Right lobe of liver (tissue), 6 donors: Measurements from ENCODE around the gene FAP. TPM values are rescaled to one million over a fixed set of nuclear protein-coding genes. Genes with fewer than 3 reads are reported as not detected.

Experiments used
- ATAC-seq, 4 donors: fragments of 200-7000 bp; cut with Tn5 transposase; one replicate each; pipeline ENCODE4 v1.9.1; 2020; ENCODE audit warnings: mild to moderate bottlenecking in 4 of 4, moderate library complexity in 4 of 4
- DNase-seq, 3 donors: peaks; one replicate each; pipeline ENCODE4 v3.0.0-alpha.2; 2020
- H3K27ac ChIP-seq, 3 donors: fragments of 200-600 bp; one replicate each; pipeline ENCODE4 v1.8.0; 2022
- H3K27me3 ChIP-seq, 2 donors: fragments of 200-600 bp; one replicate each; pipeline ENCODE4 v1.8.0; 2022
- H3K36me3 ChIP-seq, 4 donors: fragments of 200-600 bp; sonication (generic) in 1 of 4; one replicate each; pipeline versions ENCODE4 v1.5.1 to v1.8.0; 2017 to 2022; ENCODE audit warnings: control low read depth in 1 of 4
- H3K4me1 ChIP-seq, 4 donors: fragments of 200-600 bp; sonication (generic) in 1 of 4; one replicate each; pipeline versions ENCODE4 v1.5.1 to v1.8.0; 2017 to 2022; ENCODE audit warnings: control low read depth in 1 of 4
- H3K4me3 ChIP-seq, 3 donors: fragments of 200-600 bp; one replicate each; pipeline ENCODE4 v1.8.0; 2022
- H3K9me3 ChIP-seq, 4 donors: fragments of 200-600 bp; sonication (generic) in 1 of 4; one replicate each; pipeline versions ENCODE4 v1.5.1 to v1.8.0; 2017 to 2022; ENCODE audit warnings: control low read depth in 1 of 4
- POLR2A ChIP-seq: fragments of 450-650 bp; IDR thresholded peaks from one replicate; pipeline ENCODE4 v1.6.1; 2017; ENCODE audit warnings: antibody characterized with exemption, mild to moderate bottlenecking
- whole genome bisulfite sequencing: methylation state at CpG from one replicate; pipeline ENCODE4 v1.1.6; 2018; ENCODE audit warnings: low coverage, low lambda C conversion rate; ENCODE audit not compliant: insufficient coverage; ENCODE audit errors: missing lambda C conversion rate; 5-methylcytosine and 5-hydroxymethylcytosine counted together
- intact Hi-C, 2 donors: fragments of 100-400 bp; cut with DNase I; formaldehyde crosslinking; loops; one replicate each; pipeline versions ENCODE4 v1.11.2 to v1.14.1; 2022
- total RNA-seq, 6 experiments: library from RNA; depleted of rRNA in 2 of 6; stranded (reverse); fragments of >200 nt in 2 of 6; fragmentation: NEBNext Ultra II Directional in 3 of 6; extraction: Animal tissue kit (Norgen Biotek cat#: 25700) in 3 of 6; gene quantifications; one replicate each; pipeline versions ENCODE4 v1.1.0 to v1.2.4, GENCODE V29; 2016 to 2023
- TF ChIP-seq, protein P1 (sequence below), 4 donors: fragments of 200-600 bp in 3 of 4; fragments of 450-650 bp in 1 of 4; IDR thresholded peaks; one replicate each; pipeline versions ENCODE4 v1.5.1 to v1.8.0; 2016 to 2022; ENCODE audit warnings: antibody characterized with exemption in 4 of 4, mild to moderate bottlenecking in 2 of 4
- donor health status: DM: no; HTN: yes; CAD: no.
- donor health status: DM: no; HTN: no; CAD: no.
- donor health status: DM: no; HTN: no; CAD: no.
- donor health status: DM: no; HTN: yes; CAD: no.
- donor health status: DM: no; HTN: yes; CAD: no.

The FAP gene
- total RNA-seq, 6 experiments from 2014 or later, result 0.22 to 0.93 (median 0.55) TPM; not detected in 2

DNA sequence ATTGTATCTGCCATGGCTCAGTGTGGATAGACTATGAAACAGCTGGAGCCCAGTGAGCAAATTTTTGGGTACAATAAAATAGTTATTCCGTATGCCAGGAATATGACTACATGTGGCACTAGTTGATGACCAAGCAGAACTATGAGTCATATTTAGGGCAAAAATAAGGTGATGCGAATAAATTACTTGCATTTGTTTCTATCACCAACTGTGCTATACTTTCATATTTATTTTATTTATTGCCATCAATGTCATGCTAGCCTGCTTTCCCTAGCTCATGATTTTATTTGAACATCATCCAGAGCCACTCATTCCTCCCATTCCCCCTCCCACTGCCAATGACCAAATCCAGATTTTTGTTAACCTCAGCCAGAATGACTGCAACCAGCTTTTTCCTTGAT is 13.3 kb upstream of the FAP start:
- Histone ChIP-seq H3K9me3 (no peaks in the 10 kb centered on the region), H3K4me1 (no peaks in the 10 kb centered on the region), H3K4me3 (no peak overlapping the region), H3K27ac (no peak overlapping the region), H3K27me3 (no peaks in the 10 kb centered on the region), H3K36me3 (no peaks in the 10 kb centered on the region)
- TF ChIP-seq, protein P1, sequence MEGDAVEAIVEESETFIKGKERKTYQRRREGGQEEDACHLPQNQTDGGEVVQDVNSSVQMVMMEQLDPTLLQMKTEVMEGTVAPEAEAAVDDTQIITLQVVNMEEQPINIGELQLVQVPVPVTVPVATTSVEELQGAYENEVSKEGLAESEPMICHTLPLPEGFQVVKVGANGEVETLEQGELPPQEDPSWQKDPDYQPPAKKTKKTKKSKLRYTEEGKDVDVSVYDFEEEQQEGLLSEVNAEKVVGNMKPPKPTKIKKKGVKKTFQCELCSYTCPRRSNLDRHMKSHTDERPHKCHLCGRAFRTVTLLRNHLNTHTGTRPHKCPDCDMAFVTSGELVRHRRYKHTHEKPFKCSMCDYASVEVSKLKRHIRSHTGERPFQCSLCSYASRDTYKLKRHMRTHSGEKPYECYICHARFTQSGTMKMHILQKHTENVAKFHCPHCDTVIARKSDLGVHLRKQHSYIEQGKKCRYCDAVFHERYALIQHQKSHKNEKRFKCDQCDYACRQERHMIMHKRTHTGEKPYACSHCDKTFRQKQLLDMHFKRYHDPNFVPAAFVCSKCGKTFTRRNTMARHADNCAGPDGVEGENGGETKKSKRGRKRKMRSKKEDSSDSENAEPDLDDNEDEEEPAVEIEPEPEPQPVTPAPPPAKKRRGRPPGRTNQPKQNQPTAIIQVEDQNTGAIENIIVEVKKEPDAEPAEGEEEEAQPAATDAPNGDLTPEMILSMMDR (IDR thresholded peaks at IDR 0.05), result no peak
- no peak for TF ChIP-seq POLR2A
- no peak for DNase-seq
- no peak for ATAC-seq
- WGBS, result 71% methylated on average over 2 of the region's 2 CpGs
- intact Hi-C loops, result no loop called here

DNA sequence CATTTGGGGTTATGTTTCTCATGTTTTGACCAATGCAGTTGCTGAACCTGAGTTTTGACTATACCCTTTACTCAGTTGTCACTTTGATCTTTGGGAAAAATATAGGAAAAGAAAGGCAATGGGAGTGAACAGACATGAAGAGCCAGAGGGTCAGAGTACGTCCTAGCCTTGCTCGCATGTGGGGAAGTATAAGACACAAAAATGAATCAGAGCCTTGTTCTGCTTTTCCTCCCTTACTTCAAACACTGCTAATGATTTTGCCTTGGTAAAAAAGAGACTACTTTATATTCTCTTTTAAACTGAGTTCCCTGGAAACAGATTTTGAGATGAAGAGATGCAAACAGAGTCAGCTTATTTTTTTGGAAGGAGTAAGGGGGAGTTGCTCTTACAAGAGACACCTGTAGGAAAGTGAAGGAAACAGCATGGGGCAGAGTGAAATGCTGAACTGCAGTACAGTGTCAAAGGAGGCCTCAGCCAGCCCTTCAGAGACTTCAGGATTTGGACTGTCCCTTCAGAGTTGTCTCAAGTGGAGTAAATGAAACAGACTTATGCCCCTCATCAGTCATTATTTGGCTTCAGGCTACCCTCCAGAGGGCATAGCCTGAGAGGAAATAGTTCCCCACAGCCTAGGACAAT is 11.1 kb upstream of the FAP start:
- H3K27ac ChIP-seq, result no peak overlapping the region
- no peaks in the 10 kb centered on the region for H3K27me3 ChIP-seq
- H3K4me3 ChIP-seq, result no peak overlapping the region
- DNase-seq (no peak), ATAC-seq (no peak)
- H3K4me1 ChIP-seq, result no peaks in the 10 kb centered on the region
- WGBS, result 76% methylated on average over 2 of the region's 2 CpGs
- intact Hi-C loops, result no loop called here
- TF ChIP-seq, protein P1 (IDR thresholded peaks at IDR 0.05), result no peak
- no peak for TF ChIP-seq POLR2A
- no peaks in the 10 kb centered on the region for H3K9me3 ChIP-seq
- H3K36me3 ChIP-seq, result no peaks in the 10 kb centered on the region

DNA sequence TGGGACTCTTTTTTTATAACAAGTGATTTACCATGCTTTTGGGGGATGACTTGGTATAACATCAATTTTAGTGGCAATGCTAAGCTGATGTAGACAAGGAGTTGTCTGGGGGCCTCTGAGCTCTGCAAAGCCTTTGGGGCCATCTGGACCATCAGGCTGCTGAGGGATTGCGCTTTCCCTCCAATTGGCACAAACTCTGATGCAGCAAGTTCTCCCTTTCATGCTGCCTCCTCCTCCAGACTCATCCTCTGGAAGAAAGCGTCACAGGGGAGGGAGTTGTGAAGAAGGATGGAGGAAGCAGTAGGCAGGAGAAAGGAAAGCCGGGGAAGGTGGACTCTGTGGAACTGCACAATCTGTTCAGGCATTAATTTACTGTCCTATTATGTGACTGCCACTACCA is 10.2 kb upstream of the FAP start:
- Histone ChIP-seq H3K27me3 (no peaks in the 10 kb centered on the region), H3K27ac (no peak overlapping the region), H3K36me3 (no peaks in the 10 kb centered on the region), H3K4me1 (no peaks in the 10 kb centered on the region), H3K9me3 (no peaks in the 10 kb centered on the region), H3K4me3 (no peak overlapping the region)
- intact Hi-C loops, result no loop called here
- ATAC-seq (no peak), DNase-seq (no peak)
- 75% methylated on average over 3 of the region's 3 CpGs for WGBS
- no peak for TF ChIP-seq POLR2A
- TF ChIP-seq, protein P1 (IDR thresholded peaks at IDR 0.05), result no peak

DNA sequence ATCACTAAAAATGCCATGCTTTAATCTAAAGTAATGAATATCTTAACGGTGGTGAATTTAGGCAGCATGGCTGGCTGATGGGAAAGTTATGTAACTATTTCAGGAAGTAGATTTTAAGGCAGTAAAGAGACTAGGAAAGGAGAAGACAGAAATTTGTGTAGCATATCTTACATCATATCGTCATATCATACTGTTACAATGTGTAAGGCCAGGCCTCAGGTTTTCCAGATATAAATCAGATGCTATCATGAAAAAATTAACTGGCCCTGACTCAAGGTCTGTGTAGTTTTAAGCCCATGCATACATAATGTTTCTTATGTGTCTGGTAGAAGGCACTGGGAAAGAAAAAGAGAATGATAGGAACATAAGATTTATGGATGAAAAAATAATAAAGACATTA is 8.9 kb upstream of the FAP start:
- Histone ChIP-seq H3K27ac (no peak overlapping the region), H3K36me3 (no peaks in the 10 kb centered on the region), H3K9me3 (no peaks in the 10 kb centered on the region), H3K4me1 (no peaks in the 10 kb centered on the region), H3K27me3 (no peaks in the 10 kb centered on the region), H3K4me3 (no peak overlapping the region)
- intact Hi-C loops, result no loop called here
- ATAC-seq, result no peak
- WGBS, result 55% methylated on average over 2 of the region's 2 CpGs
- no peak for DNase-seq
- no peak for TF ChIP-seq POLR2A
- TF ChIP-seq, protein P1 (IDR thresholded peaks at IDR 0.05), result no peak

DNA sequence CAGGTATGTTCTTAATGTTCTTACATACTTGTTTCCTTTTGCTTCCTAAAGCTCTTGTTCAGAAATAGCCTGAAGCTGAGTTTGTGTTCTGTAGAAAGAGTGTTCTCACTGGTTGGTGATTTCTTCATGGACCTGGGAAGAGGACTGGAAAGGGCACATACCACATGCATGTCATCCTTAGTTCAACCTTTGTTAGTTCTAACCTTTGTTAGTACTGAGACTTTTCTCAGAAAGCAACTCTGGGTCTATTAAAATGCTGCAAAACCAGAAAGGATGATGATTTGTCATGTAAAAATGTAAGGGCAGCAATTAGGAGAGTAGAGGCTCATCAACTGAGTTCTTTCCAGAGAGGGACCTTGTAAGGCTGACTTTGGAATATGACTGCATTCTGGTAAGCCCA is 2.5 kb upstream of the FAP start:
- Histone ChIP-seq H3K27me3 (no peaks in the 10 kb centered on the region), H3K9me3 (no peaks in the 10 kb centered on the region), H3K4me3 (no peak overlapping the region), H3K27ac (no peak overlapping the region), H3K36me3 (no peaks in the 10 kb centered on the region), H3K4me1 (no peaks in the 10 kb centered on the region)
- TF ChIP-seq POLR2A, result no peak
- TF ChIP-seq, protein P1 (IDR thresholded peaks at IDR 0.05), result no peak
- DNase-seq (no peak), ATAC-seq (no peak)
- intact Hi-C loops, result no loop called here
